ENCODE data around the gene CYP46A1.

Gene CYP46A1

GRCh38 chr14:99716091-99716849 lies 32.2 kb downstream of the CYP46A1 start:
- DNase-seq (ENCODE audit: low read depth): no peak

GRCh38 chr14:99716850-99717681 lies 33.0 kb downstream of the CYP46A1 start:
- no peak for DNase-seq (ENCODE audit: low read depth)

- DNase-seq (ENCODE audit: low read depth): no peak
Observed at GRCh38 chr14:99717682-99718013, 33.5 kb downstream of the CYP46A1 start.

GRCh38 chr14:99718031-99718810 lies 34.1 kb downstream of the CYP46A1 start:
- no peak for DNase-seq (ENCODE audit: low read depth)

- DNase-seq (ENCODE audit: low read depth): no peak
Observed at GRCh38 chr14:99718811-99719192, 34.7 kb downstream of the CYP46A1 start.

- no peak for DNase-seq (ENCODE audit: low read depth)
Observed at GRCh38 chr14:99720941-99721791, 37.1 kb downstream of the CYP46A1 start.

GRCh38 chr14:99721792-99722516 lies 37.9 kb downstream of the CYP46A1 start:
- no peak for DNase-seq (ENCODE audit: low read depth)

- no peak for DNase-seq (ENCODE audit: low read depth)
Observed at GRCh38 chr14:99722741-99723140, 38.6 kb downstream of the CYP46A1 start.

- DNase-seq (ENCODE audit: low read depth): no peak
Observed at GRCh38 chr14:99724196-99724891, 40.2 kb downstream of the CYP46A1 start.

- no peak for DNase-seq (ENCODE audit: low read depth)
Observed at GRCh38 chr14:99724939-99725773, 41.1 kb downstream of the CYP46A1 start.

GRCh38 chr14:99725774-99726537 lies 41.9 kb downstream of the CYP46A1 start:
- DNase-seq (ENCODE audit: low read depth): no peak

- no peak for DNase-seq (ENCODE audit: low read depth)
Observed at GRCh38 chr14:99726538-99727095, 42.5 kb downstream of the CYP46A1 start.

GRCh38 chr14:99727096-99727870 lies 43.2 kb downstream of the CYP46A1 start:
- no peak for DNase-seq (ENCODE audit: low read depth)

- DNase-seq (ENCODE audit: low read depth): no peak
Observed at GRCh38 chr14:99728231-99728920, 44.3 kb downstream of the CYP46A1 start.

GRCh38 chr14:99728981-99729451 lies 44.9 kb downstream of the CYP46A1 start:
- DNase-seq (ENCODE audit: low read depth): no peak

GRCh38 chr14:99729991-99730875 lies 46.1 kb downstream of the CYP46A1 start:
- no peak for DNase-seq (ENCODE audit: low read depth)
